Stimulated activated CD8-positive, alpha-beta memory T cell treated with anti-CD3 and anti-CD28 coated beads, Interleukin-4, amount 100 ng/mL, for 1 hour (primary cell): Measurements from ENCODE around the gene PSTPIP1.

Experiments used
- DNase-seq, 2 donors: peaks; one replicate each; pipeline ENCODE4 v3.0.0-alpha.2; 2020; ENCODE audit warnings: low read depth in 2 of 2, low spot score in 1 of 2

PSTPIP1 gene

DNA sequence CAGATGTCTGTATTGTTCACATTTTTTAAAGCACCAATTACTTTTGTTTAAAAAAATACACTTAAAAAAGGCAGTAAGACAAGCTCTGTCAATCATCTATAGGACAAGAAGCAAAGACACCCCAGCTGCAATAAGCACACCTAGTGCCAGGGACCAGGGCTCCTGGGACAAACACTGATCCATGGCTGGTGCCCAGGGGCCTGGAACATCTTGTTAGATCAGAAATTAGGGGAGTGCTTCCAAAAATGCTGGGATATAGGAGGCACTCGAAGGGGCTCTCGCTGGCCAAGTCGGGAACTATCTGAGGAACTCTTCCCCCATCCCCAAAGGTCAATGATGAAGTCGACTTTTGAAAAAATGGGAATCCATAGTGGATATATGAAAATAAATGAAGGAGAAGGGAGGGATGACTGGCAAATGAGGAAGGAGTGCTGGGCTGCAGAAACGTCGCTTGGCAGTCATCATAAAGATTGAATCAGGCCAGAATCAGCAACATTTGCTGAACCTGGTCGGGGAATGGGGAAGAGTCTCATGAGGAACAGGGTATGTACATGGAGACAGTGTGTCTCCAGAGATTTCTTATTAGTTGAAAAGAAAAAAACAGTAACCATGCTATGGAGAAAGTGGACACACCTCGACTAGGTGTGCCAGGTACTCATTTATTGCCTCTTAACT lies 47.5 kb downstream of the PSTPIP1 start:
- DNase-seq, result no peak

DNA sequence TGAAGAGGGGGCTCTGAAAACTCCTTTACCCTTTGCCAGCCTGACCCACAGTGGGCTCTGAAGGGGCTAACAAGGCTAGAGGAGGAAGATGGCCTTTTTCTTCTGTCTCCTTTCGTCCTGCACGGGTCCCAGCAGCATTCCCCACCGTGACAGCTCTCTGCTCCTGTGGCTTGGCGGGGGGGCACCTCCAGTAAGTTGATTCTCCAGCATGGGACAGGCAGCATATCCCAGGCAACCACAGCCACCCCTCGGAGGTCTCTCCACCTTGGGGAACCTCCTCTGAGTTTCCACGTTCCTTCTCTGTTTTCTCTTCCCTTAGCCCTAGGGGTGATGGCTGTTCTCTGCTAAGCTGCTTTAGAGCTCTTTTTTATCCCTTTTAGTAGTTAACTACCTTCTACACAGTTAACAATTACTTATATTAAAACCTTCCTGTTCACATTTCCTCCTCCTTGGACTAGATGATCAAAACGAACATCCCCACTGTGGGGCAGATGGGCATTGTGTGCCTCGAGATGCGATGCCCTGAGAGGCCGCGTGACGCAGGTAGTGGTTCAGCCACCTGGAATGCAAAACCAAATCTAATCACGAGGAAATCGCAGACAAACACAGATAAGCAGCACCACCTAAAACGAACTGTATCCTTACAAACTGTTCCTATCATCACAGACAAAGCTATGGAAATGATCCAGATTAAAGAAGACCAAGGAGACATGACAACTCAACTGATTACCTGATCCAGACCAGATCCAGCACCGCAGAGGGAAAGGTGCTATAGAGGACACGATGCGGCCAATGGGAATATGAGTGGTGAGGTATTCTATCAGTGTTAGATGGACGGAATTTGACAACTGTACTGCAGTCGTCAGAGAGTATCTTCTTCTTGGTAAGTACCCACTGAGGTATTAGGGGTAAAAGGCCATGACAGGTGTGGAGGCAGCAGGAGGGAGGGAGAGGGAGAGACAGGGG lies 48.3 kb downstream of the PSTPIP1 start:
- DNase-seq, result no peak

DNA sequence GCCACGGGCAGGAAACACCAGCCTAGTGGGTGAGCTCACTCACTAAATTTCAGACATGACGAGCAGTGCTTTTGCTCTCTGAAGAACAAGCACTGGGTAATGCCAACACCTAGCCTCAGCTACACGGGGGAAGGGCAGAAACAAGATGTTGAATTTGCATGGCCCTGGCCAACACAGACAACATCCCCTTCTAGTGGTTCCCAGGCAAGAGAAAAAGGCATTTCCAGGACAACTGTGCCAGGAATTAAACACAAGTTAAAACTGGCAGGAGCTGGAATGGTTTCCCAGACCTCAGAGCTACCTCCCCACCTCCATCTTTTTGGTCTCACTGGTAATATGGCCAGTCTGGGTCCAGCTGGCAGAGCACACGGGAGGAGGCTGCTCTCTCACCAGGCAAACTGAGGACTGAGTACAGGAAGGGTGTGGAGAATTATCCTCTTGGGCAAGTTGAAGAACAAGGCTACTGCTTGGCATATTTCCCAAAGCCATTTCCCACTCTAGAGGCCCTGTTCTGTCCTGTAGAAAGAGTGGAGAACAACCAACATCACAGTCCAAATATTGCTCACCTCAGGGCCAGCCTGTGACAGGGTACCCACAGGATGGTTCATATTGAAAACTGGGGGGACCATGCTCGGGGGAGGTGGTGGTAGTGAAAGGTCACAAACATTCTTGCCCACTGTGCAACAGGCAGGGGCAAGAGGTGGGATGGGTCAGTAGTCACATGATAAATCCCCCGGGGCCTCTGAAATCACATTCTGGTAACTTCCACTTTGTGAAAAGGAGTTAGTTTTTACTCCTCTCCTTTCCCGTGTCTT lies 49.5 kb downstream of the PSTPIP1 start:
- DNase-seq, result no peak

DNA sequence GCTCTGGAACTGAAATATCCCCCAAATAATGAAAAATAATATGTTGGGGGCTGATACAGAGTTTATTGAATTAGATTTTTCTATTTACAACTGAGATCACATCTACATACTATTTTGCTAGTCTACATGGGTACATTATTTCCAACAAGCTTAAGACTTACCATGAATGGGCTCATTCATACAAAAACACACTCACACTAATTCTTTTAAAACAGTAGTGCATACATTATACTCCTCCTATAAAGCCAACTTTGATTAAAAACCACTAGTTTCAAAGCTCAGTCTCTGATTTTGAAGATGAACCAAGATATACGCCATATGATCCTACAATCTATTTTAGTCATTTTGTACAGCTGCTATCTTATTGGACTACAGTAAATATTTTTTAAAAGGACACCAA lies 51.1 kb downstream of the PSTPIP1 start:
- DNase-seq, result no peak

DNA sequence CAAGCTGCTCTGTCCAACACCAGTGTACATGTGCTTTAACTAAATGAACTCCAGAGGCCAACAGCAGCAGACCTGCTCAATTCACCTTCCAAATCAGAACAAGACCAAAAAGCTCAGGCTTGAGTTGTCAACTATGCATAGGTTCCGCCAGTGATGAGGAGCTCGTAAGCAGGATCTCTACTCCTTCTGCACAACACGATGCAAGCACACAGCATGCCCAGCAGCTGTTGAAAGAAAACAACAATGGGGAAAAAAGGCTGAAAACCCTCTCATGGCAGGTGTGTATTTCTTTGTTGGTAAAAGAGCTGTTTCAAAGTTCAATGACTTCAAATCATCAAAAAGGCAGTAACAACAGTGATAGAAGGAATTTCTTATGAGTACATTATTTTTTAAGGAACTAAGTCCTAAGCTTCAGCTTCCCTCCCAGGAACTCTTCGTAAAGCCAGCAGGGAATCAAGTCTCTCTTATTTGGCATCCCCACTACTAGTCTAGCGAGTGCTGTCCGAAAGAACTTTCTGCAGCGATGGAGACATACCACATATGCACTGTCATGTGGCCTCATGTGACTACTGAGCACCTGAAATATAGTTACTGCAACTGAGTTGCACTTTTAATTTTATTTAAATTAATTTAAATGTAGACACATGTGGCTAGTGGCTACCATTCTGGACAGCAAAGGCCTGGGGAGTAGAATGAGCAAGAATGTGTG lies 51.9 kb downstream of the PSTPIP1 start:
- no peak for DNase-seq

DNA sequence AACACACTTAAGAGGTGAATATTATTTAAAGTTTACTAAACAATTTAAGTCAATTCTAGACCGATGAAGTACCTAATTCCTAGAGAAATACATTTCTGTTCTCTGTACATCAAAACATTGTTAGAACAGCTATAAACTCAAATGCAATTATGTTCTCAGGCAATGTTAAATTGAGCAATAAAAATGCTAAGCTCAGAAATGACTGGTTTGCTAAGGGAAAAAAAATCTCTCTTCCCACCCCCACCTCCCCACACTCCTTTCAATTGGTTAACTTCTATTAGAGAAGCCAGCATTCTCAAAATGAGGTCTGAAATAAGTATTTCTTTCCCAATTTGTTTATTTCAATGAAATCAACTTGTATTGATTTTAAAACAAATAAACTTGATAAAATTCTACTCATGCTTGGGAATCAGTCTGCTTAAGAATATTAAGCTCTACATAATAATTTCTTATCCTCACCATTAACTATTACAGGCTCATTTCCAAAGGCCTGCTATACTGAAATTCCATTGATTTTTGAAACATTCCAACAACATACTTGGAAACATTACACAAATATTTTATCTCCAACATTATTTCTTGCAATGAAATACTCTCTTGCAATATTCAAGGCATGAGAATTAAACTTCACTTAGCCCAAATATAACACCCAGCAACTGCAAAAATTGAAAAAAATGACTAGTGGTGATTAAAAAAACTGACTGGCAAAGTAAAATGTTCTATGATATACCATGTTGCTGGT lies 53.4 kb downstream of the PSTPIP1 start:
- DNase-seq, result no peak

DNA sequence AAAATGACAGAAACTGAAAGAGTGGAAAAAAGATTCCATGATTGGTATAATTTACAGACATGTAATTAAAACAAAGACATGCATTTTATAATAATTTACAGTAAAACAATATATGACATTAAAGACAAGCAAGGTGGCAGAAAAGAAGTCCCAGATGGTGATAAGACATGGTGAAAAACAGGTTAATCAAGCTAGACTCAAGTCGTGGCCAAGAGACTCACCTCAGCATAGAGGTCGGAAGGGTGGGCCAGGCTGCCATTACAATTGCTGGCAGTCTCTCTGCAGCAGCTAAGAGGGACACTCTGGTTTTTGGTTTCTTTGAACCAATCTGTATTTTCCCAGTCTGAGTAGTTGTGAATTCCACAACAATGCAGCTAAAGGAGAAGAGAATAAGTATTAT lies 57.6 kb downstream of the PSTPIP1 start:
- DNase-seq, result no peak

DNA sequence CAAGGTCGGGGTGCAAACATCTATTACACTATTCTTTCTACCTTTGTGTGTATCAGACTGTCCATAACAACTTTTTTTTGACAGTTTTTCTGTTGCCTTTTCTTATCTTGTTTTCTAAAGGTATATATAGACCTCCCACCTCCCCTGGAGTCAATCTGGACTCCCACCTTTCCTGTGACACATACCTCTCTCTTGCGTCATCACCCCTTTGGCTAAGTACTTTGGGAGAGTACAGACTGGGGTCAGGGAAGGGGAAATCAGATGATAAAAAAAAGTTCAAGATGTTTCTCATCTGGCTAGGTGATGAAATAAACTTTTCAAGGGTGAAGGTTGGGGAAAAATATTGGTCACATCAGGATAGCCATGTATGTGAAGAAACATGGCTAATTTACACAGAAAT lies 58.8 kb downstream of the PSTPIP1 start:
- DNase-seq, result no peak

DNA sequence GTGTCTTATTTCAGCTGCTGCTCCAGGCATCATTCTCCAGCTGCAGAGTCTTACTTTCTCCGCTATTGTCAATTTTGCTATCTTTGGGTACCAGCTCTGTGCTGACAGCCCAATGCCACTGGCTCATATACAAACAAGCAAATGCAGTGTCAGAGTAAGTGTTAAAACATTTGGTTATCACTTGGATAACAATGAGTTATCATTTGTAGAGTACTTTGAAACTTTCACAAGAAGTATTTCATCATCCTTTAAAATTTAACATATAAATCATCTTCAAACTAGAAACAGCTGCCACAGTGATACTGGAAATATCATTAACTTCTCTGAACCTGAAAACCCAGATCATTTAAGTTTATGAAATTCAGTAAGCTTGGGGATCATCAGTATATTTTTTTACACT lies 62.1 kb downstream of the PSTPIP1 start:
- no peak for DNase-seq

DNA sequence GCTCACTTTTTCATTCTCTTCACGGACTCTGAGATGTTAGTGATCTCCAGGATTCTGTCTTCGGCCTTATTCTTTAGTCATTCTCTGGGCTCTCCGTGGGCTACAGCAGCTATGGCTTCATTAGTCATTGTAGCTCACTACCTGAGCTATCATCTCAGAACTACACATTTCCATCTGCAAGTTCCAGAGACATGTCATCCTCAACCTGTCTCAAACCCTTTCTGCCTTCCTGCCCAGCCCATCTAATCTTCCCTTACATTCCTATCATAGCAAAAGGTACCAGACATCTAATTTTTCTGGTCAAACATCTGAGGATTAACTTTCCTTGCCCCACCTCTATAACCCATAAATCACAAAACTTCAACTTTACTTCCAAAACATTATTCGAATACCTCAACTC lies 62.8 kb downstream of the PSTPIP1 start:
- DNase-seq, result no peak

DNA sequence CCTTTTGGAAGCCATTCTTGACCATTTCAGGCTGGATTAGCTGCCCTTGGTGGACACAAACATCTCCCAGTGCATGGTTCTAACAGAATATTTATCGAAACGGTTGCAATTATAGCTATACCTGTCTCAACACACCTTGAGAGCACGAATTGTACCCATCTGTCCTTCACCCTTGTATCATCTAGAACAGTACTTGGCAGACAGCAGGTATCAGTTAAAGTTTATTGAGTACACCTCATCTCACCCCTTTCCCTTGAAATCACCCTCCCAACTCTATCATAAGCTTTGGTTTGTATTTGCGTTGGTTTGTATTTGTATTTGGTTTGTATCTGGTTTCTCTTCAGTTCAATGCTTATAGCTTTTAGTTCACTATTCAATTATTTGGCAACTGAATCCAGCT lies 63.5 kb downstream of the PSTPIP1 start:
- DNase-seq, result no peak

DNA sequence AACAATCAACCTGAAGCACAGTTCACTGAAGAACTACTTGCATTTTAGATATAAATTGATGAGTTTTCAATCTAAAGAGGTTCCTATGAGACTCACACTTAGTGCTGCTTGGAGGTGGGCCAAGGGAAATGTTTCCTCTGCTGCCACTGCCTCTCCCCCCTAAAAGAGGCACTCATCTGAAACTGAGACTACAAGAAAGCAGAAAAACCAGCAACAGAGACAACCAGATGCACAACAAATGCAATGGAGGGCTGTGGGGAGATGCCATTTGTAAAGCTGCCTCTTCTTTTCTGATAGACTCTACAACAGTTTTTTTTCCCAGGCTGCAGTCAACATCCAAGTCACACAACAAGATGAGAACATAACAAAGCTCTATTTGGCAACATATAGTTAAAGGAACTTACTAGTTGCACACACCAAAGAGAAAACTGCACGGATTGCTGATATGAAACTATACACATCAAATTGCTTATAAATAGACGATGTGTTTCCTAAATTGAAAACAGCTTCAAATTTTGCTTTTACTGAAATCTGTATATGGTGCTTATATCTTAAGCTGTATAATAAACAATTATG lies 64.9 kb downstream of the PSTPIP1 start:
- DNase-seq, result no peak

DNA sequence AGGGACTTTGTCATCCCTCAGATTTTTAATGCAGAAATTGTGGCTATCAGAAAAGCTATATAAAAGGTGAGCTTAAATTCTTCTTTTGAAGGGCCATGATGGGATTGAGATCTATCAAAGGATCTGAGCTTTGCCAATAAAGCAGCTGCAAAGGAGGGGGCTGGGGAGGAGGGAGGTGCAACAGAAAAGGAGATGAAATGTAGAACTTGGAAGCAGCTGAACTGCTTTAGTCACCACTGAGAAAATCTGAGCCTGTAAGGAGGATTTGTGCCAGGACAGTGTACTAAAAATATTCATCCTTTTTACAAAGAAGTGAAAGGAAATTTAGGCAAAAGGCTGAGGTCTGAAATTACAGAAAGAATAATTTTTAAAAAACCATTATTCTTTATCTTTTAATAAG lies 65.6 kb downstream of the PSTPIP1 start:
- no peak for DNase-seq

DNA sequence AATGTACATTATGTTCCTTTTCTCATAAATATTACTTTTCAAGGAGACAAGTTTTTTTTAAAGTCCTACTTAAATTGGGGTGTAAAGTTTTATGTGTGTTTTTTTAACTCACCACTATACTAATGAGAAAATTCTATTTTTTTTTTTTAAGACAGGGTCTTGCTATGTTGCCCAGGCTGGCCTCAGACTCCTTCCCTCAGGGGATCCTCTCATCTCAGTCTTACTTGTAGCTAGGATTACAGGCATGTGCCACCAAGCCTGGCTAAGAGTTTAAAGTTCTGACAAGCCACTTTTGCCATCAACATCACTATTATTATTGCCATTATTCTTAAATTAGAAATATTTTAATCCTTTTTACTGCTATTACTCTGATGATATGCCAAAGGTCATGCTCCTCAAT lies 68.3 kb downstream of the PSTPIP1 start:
- no peak for DNase-seq

DNA sequence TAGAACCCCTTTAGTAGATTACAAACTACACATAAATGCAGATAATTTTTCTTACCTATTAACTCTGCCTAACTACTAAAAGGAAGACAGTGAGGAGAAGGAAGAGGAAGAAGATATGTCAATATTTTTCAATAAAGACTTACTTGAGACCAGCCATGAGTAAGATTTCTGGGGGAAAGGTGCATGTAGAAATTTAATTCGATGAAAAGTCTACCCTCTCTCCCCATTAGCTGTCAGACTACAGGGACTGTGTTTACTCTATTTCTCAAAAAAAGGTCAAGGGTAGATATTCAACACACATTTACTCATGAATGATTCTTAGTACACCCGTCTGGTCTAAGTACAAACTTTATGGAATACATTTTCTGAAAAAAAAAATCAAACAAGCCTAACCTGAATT lies 69.1 kb downstream of the PSTPIP1 start:
- no peak for DNase-seq

DNA sequence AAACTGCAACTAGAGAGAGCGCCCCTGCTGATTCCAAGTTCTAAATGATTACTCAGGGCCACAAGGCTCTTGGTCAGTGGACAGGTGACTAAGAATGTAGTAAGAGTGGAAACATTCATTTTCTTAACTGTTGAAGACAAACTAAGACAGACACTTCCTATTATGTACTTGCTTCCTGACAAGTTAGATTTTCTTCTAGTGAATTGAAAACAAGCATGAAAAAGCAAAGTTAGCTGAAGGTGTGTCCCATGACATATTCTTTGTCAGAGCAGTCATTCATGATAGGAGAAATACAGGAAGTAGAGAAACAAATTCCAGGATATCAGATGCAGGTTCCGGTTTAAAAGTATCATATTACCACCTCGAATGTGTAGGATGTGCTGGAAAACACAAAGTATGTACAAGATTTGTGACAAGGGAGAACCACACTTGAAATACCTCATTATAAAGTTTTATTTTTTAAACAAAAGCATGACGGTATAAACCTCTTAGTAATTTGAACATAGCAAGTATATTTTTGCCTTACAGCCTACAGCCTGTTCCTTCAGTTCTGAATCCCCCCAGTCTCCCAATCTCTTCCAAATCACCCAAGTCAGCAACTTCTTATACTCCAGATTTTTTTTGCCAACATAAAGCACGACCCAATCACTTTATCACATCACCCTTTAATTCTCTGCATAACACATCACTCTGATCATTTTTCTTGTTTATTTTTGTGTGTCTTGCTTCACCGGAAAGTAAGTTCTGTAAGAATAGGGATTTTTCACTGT lies 69.8 kb downstream of the PSTPIP1 start:
- DNase-seq, result no peak

DNA sequence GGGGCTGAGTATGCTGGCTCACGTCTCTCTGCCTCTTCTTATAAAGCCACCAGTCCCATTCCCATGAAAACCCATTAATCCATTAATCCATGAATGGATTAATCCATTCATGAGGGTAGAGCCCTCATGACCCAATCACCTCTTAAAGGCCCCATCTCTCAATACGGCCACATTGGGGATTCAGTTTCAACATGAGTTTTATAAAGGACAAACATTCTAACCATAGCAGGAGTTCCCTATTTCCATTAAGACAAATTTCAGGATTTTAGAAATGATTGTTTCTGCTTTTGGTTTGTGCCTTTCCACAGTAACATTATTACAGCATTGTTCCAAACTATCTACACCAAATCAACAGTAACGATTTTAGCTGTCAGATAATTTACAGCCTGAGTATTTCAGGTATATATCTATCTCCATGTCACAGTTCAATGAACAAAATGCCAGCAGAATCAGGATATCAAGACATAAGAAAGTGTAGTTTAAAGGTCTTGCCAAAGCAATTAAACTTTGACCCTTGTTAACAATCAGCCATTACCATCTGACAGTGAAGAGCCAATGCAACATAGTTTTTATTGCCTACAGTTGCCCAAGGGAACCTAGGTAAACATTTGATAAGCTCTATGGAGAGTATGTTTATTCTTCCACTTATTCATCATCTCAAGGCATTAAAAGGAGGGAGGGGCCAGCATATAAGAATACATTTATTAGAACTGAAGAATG lies 72.2 kb downstream of the PSTPIP1 start:
- no peak for DNase-seq

DNA sequence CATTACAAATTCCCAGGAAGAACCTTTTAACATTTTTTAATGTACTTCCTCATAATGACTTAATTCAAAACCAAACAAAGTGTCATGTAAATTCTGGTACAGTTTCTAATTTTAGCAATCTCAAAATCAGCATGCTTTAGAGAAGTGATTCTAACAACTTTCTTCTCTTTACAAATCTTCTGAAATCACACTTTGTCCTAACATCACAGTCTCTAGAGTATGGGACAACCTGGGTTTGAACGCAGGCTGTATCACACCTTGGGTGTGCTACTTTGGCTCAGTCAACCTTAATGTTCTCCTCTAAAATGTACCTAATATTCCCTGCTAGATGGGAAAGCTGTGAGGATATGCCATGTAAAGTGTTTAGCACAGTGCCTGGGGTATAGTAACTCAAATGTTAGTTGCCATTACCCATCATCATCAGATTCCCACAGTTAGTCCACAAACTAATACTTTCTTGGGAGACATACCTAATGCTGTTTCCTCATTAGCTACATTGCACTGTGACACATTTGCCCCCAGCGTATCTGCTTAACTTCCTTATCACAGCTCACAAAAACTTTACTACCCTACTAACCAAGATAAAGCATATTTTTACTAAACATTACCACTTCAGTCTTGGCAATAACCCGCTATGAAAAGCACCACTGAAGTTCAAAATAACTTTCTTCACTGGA lies 72.9 kb downstream of the PSTPIP1 start:
- no peak for DNase-seq
